Measurements from ENCODE around the gene PGBD2. TPM values are rescaled to one million over a fixed set of nuclear protein-coding genes. Genes with fewer than 3 reads are reported as not detected.

The PGBD2 gene
- total and polyA plus RNA-seq, 9 of the 15 experiments (the other 6 are each of a cell fraction or from before 2014, with no cell fraction given): 11.9 to 21.8 (median 14.7) TPM

GRCh38 chr1:248890549-248891498 lies 15.2 kb upstream of the PGBD2 start (continued):
- TF ChIP-seq ZNF592 (IDR thresholded peaks at IDR 0.05): peak; percentile 42
- TF ChIP-seq STAT5B (CRISPR knock-in tag; IDR thresholded peaks at IDR 0.05): no peak
- TF ChIP-seq ZNF280A (IDR thresholded peaks at IDR 0.05; ENCODE audit: low read depth, partially characterized antibody): no peak
- peak; percentile 91 for TF ChIP-seq HLTF (IDR thresholded peaks at IDR 0.05)
- TF ChIP-seq MEIS2 (IDR thresholded peaks at IDR 0.05; ENCODE audit: partially characterized antibody): peak; percentile 71
- TF ChIP-seq, protein P1, sequence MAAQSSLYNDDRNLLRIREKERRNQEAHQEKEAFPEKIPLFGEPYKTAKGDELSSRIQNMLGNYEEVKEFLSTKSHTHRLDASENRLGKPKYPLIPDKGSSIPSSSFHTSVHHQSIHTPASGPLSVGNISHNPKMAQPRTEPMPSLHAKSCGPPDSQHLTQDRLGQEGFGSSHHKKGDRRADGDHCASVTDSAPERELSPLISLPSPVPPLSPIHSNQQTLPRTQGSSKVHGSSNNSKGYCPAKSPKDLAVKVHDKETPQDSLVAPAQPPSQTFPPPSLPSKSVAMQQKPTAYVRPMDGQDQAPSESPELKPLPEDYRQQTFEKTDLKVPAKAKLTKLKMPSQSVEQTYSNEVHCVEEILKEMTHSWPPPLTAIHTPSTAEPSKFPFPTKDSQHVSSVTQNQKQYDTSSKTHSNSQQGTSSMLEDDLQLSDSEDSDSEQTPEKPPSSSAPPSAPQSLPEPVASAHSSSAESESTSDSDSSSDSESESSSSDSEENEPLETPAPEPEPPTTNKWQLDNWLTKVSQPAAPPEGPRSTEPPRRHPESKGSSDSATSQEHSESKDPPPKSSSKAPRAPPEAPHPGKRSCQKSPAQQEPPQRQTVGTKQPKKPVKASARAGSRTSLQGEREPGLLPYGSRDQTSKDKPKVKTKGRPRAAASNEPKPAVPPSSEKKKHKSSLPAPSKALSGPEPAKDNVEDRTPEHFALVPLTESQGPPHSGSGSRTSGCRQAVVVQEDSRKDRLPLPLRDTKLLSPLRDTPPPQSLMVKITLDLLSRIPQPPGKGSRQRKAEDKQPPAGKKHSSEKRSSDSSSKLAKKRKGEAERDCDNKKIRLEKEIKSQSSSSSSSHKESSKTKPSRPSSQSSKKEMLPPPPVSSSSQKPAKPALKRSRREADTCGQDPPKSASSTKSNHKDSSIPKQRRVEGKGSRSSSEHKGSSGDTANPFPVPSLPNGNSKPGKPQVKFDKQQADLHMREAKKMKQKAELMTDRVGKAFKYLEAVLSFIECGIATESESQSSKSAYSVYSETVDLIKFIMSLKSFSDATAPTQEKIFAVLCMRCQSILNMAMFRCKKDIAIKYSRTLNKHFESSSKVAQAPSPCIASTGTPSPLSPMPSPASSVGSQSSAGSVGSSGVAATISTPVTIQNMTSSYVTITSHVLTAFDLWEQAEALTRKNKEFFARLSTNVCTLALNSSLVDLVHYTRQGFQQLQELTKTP (IDR thresholded peaks at IDR 0.05; ENCODE audit: low read depth in 1 of 2, partially characterized antibody in 2 of 2): no peak
- no peak for TF ChIP-seq MBD1 (CRISPR knock-in tag; IDR thresholded peaks at IDR 0.05)
- no peak for TF ChIP-seq PHF20 (IDR thresholded peaks at IDR 0.05; ENCODE audit: partially characterized antibody)
- TF ChIP-seq ZNF644 (tag; IDR thresholded peaks at IDR 0.05; ENCODE audit: low read depth): no peak
- no peak for TF ChIP-seq FOXA3 (CRISPR knock-in tag; conservative IDR thresholded peaks at IDR 0.05 in 1 of 2, IDR thresholded peaks at IDR 0.05 in 1 of 2)
